ENCODE results near the gene ASPHD1.

The ASPHD1 gene

GRCh38 chr16:29858149-29858849 is 42.0 kb upstream of the ASPHD1 start:
- no peak for TF ChIP-seq FOXM1 (IDR thresholded peaks at IDR 0.05; ENCODE audit: borderline replicate concordance, low read depth)
- TF ChIP-seq, protein P1, sequence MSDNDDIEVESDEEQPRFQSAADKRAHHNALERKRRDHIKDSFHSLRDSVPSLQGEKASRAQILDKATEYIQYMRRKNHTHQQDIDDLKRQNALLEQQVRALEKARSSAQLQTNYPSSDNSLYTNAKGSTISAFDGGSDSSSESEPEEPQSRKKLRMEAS (IDR thresholded peaks at IDR 0.05), result no peak
- TF ChIP-seq REST (IDR thresholded peaks at IDR 0.05; ENCODE audit: low read depth), result no peak

DNA sequence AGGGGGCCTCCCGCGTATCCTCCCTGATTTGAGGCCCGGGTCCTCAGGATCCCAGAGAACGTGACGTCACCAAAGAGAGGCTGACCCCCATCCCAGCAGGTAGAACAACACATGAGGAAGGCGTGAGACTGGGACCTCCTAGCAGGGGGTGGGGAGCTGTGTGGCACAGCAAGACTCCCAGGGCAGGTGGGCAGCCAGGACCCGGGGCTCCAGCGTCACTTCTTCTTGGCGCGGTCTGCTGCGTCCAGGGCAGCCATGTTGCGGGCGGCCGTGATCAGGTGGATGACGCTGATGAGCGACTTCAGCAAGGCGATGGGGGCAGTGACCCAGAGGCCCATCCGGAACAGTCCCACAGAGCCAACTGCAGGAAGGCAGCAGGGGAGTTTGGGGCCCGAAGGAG is 41.3 kb upstream of the ASPHD1 start:
- no peak for TF ChIP-seq YY1 (IDR thresholded peaks at IDR 0.05; ENCODE audit: low read depth)
- TF ChIP-seq ZBTB7A (IDR thresholded peaks at IDR 0.05; ENCODE audit: low read depth), result no peak
- no peak for TF ChIP-seq REST (IDR thresholded peaks at IDR 0.05; ENCODE audit: low read depth)
- no peak for TF ChIP-seq FOXM1 (IDR thresholded peaks at IDR 0.05; ENCODE audit: borderline replicate concordance, low read depth)
- TF ChIP-seq RAD21 (IDR thresholded peaks at IDR 0.05; ENCODE audit: low read depth), result no peak
- TF ChIP-seq TAF1 (IDR thresholded peaks at IDR 0.05; ENCODE audit: low read depth), result no peak

DNA sequence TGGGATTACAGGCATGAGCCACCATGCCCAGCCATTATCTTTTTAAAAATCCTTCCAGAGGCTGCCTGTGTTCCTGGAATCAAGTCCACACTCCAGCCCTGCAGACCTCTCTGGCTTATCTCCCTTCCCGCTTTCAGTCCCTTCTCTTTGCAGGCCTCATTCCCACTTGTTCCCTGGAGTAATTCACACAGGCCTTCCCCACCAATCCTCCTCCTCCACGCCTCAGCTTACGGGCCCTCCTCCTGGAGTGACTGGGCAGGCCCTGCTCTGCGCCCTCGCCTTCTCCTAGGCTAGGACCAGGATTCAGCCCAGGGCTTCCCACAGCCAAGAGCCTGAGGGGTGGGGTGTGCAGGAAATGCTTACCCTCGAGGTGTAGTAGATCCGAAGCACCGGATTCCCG is 40.1 kb upstream of the ASPHD1 start:
- no peak for TF ChIP-seq YY1 (IDR thresholded peaks at IDR 0.05; ENCODE audit: low read depth)
- no peak for TF ChIP-seq TAF1 (IDR thresholded peaks at IDR 0.05; ENCODE audit: low read depth)
- no peak for TF ChIP-seq CEBPB (IDR thresholded peaks at IDR 0.05)
- TF ChIP-seq FOXM1 (IDR thresholded peaks at IDR 0.05; ENCODE audit: borderline replicate concordance, low read depth), result no peak
- TF ChIP-seq, protein P1 (IDR thresholded peaks at IDR 0.05), result no peak
- TF ChIP-seq TCF12 (IDR thresholded peaks at IDR 0.05; ENCODE audit: low read depth), result no peak

GRCh38 chr16:29862383-29862883 is 37.9 kb upstream of the ASPHD1 start:
- TF ChIP-seq TEAD4 (IDR thresholded peaks at IDR 0.05), result no peak
- TF ChIP-seq RAD21 (IDR thresholded peaks at IDR 0.05; ENCODE audit: low read depth), result peak; percentile 29; the same call in 1 of the 2 replicates

- TF ChIP-seq TAF1 (IDR thresholded peaks at IDR 0.05; ENCODE audit: low read depth), result 0 out of 2 replicates have a peak, but pooled peaks have one; percentile 47
- no peak for TF ChIP-seq EGR1 (IDR thresholded peaks at IDR 0.05)
- TF ChIP-seq ZBTB7A (IDR thresholded peaks at IDR 0.05; ENCODE audit: low read depth), result no peak
- no peak for TF ChIP-seq TEAD4 (IDR thresholded peaks at IDR 0.05)
- no peak for TF ChIP-seq NFIC (IDR thresholded peaks at IDR 0.05)
- TF ChIP-seq, protein P1 (IDR thresholded peaks at IDR 0.05), result peak; percentile 83
- TF ChIP-seq FOXM1 (IDR thresholded peaks at IDR 0.05; ENCODE audit: borderline replicate concordance, low read depth), result peak; percentile 35; the same call in 1 of the 2 replicates
- 0 out of 2 replicates have a peak, but pooled peaks have one; percentile 45 for TF ChIP-seq CREB1 (IDR thresholded peaks at IDR 0.05; ENCODE audit: low read depth)
- no peak; the same call in 1 of the 2 replicates for TF ChIP-seq RAD21 (IDR thresholded peaks at IDR 0.05; ENCODE audit: low read depth)
- peak; percentile 27; the same call in 1 of the 2 replicates for TF ChIP-seq TCF12 (IDR thresholded peaks at IDR 0.05; ENCODE audit: low read depth)
- TF ChIP-seq CEBPB (IDR thresholded peaks at IDR 0.05), result no peak
- 0 out of 2 replicates have a peak, but pooled peaks have one; percentile 19 for TF ChIP-seq USF1 (IDR thresholded peaks at IDR 0.05)
- no peak for TF ChIP-seq REST (IDR thresholded peaks at IDR 0.05; ENCODE audit: low read depth)
- TF ChIP-seq EP300 (IDR thresholded peaks at IDR 0.05; ENCODE audit: borderline replicate concordance), result peak; percentile 43; the same call in 1 of the 2 replicates
- peak; percentile 48; the same call in 1 of the 2 replicates for TF ChIP-seq YY1 (IDR thresholded peaks at IDR 0.05; ENCODE audit: low read depth)
These were observed 37.2 kb upstream of the ASPHD1 start, which contains the start of gene CDIPT for GRCh38 chr16:29862884-29863668. TSS of gene CDIPT (minus strand) at chr16:29863226. CDS start at chr16:29862857, 369 bp downstream.

All from Ishikawa (cell line).